GM19455 (cell line): Measurements from ENCODE around the gene WNT9A.
"Not testable (repeated sequence)": the region's sequence is repeated elsewhere in the genome, so short reads cannot be mapped to it uniquely, and the experiment has no call there.

ENCODE experiments used
- ATAC-seq: cut with Tn5 transposase; IDR thresholded peaks from one replicate; pipeline ENCODE4 v1.9.1; 2021; ENCODE audit not compliant: unreplicated experiment

WNT9A gene

GRCh38 chr1:227947676-227948492 lies at the start of gene WNT9A:
Gene WNT9A, minus strand, starts transcription at chr1:227947932. Its CDS starts 45 bp downstream, at chr1:227947887.
- no peak for ATAC-seq

- no peak for ATAC-seq
Observed at GRCh38 chr1:227996187-227996950, 48.6 kb upstream of the WNT9A start.

- no peak for ATAC-seq
Observed at GRCh38 chr1:227994632-227995300, 47.0 kb upstream of the WNT9A start.

- no peak for ATAC-seq
Observed at GRCh38 chr1:227987181-227987580, 39.4 kb upstream of the WNT9A start.

GRCh38 chr1:227975583-227976283 lies 28.0 kb upstream of the WNT9A start:
- ATAC-seq, result not testable (repeated sequence)

- ATAC-seq, result not testable (repeated sequence)
Observed at GRCh38 chr1:227973724-227974288, 26.1 kb upstream of the WNT9A start.

GRCh38 chr1:227972843-227973374 lies 25.2 kb upstream of the WNT9A start:
- not testable (repeated sequence) for ATAC-seq

GRCh38 chr1:227972283-227972679 lies 24.5 kb upstream of the WNT9A start:
- ATAC-seq, result not testable (repeated sequence)

- not testable (repeated sequence) for ATAC-seq
Observed at GRCh38 chr1:227971643-227972282, 24.0 kb upstream of the WNT9A start.

GRCh38 chr1:227971216-227971615 lies 23.5 kb upstream of the WNT9A start:
- ATAC-seq, result not testable (repeated sequence)

GRCh38 chr1:227970076-227970995 lies 22.6 kb upstream of the WNT9A start:
- ATAC-seq, result not testable (repeated sequence)

GRCh38 chr1:227967815-227968214 lies 20.1 kb upstream of the WNT9A start:
- not testable (repeated sequence) for ATAC-seq

- not testable (repeated sequence) for ATAC-seq
Observed at GRCh38 chr1:227966733-227967132, 19.0 kb upstream of the WNT9A start.

- ATAC-seq, result no peak
Observed at GRCh38 chr1:227961651-227962466, 14.1 kb upstream of the WNT9A start.

- ATAC-seq, result no peak
Observed at GRCh38 chr1:227959325-227959860, 11.7 kb upstream of the WNT9A start.

GRCh38 chr1:227958617-227959324 lies 11.0 kb upstream of the WNT9A start:
- no peak for ATAC-seq

- ATAC-seq, result no peak
Observed at GRCh38 chr1:227955808-227956207, 8.1 kb upstream of the WNT9A start.
